ENCODE measurements around the gene DENND2D.

DENND2D gene

DNA sequence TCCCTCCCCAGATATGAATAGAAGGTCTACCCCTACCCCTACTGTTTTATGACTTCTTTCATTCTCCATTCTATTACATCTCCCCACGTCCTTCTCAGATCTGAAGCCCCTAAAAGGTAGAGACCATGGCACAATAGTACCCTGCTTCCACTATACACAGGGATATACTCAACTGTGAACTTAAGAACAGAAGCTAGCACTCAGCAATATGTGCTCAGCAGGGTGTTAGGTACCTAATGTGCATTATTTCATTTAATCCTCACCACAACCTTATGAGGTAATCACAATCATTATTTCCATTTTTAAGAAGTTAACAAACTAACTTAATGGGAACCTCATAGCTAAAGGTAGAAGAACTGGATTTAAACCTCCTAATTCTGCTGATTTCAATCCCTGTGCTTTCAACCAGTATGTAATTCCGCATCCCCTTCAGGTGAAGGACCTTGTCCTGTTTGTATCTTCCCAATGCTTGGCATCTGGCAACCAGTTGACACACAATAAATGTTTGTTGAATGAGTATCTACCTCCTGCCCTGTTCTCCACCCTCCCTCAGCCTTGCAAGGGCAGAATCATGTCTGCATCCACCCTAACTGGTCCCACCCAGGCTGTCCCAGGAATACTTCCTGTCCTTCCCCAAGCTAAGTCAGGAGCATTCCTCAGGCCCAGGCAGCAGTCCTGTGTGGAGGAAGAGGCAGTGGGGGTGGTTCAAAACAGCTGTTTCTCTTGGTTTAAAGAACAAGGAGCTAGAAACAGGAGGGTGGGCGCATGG lies 6.5 kb downstream of the DENND2D start:
- Histone ChIP-seq H3K4me2 (ENCODE audit: low read length) (no peak overlapping the region), H3F3A (ENCODE audit: insufficient read depth, low read length) (no peaks in the 10 kb centered on the region), H2AFZ (ENCODE audit: low read length) (no peak overlapping the region)

DNA sequence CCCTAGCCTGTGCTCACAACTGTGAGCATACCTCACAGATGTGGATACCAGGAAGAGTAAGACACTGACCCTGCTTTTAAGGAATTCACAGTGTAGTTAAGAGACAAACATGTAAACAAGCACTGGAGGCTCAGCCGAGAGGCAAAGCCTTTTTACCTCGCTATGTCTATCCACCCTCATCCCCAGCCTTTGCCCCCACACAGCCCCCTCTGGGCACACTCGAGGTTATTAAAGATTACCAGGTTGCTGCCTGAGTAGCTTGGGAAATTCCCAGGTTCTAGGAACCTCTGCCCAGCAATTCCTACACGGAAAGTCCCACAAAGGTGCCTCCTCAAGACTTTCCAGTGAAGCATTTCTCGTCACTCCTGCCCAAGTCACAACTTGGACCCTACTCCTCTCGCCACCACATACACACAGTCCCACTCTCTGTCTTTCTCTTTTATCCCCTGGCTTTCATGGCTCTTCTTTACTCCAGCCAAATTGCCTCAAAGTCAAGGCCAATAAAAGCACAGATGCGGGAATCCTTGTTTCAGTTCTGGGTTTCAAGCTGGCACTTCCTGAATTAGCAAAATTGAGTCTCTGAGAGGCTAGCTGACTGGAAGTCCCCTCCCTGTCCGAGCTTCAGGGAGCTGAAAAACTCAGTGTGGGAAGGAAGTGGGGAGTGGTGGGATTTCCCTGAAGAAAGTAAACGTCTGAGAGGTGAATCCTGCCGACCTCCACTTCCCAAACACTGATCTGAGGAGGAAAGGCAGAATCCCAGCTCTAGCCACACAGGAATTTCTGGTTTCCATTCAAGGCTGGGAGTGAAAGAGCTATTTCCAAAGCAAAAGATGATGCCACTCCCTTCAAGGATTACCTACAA lies 7.6 kb downstream of the DENND2D start:
- H3K36me3 ChIP-seq (ENCODE audit: insufficient read depth, low read length), result peaks cover 97% of the 10 kb centered on the region
- H3K9me2 ChIP-seq (ENCODE audit: low read depth, low read length), result no peaks in the 10 kb centered on the region
- no peaks in the 10 kb centered on the region for H3K27me3 ChIP-seq (ENCODE audit: insufficient read depth, low read length)
- no peak overlapping the region for H3K4me3 ChIP-seq (ENCODE audit: low read depth, low read length, poor library complexity, severe bottlenecking)
- no peak overlapping the region for H3K4me2 ChIP-seq (ENCODE audit: low read length)
- peaks cover 12% of the 10 kb centered on the region for H3K4me1 ChIP-seq (ENCODE audit: insufficient read depth, low read length, severe bottlenecking)
- H3K27ac ChIP-seq (ENCODE audit: low read depth, low read length, poor library complexity, severe bottlenecking), result peak overlapping the region; percentile 14
- no peaks in the 10 kb centered on the region for H3K79me2 ChIP-seq (ENCODE audit: insufficient read depth, low read length)
- no peaks in the 10 kb centered on the region for H3K9me3 ChIP-seq (ENCODE audit: low read length)
- no peaks in the 10 kb centered on the region for H3F3A ChIP-seq (ENCODE audit: insufficient read depth, low read length)
- H3K9ac ChIP-seq (ENCODE audit: low read length), result no peak overlapping the region
- no peak overlapping the region for H2AFZ ChIP-seq (ENCODE audit: low read length)
- no peaks in the 10 kb centered on the region for H4K20me1 ChIP-seq (ENCODE audit: insufficient read depth, low read length)
- no peak for TF ChIP-seq CTCF (IDR thresholded peaks at IDR 0.05; ENCODE audit: low read length)
- no peak for TF ChIP-seq EZH2 (IDR thresholded peaks at IDR 0.05; ENCODE audit: borderline replicate concordance, low read length)

More for the DNA sequence above, 6.5 kb downstream of the DENND2D start:
- Histone ChIP-seq H3K4me3 (ENCODE audit: low read depth, low read length, poor library complexity, severe bottlenecking) (no peak overlapping the region), H3K79me2 (ENCODE audit: insufficient read depth, low read length) (no peaks in the 10 kb centered on the region), H3K4me1 (ENCODE audit: insufficient read depth, low read length, severe bottlenecking) (peaks cover 22% of the 10 kb centered on the region), H3K9ac (ENCODE audit: low read length) (no peak overlapping the region), H3K9me3 (ENCODE audit: low read length) (no peaks in the 10 kb centered on the region), H3K9me2 (ENCODE audit: low read depth, low read length) (no peaks in the 10 kb centered on the region), H4K20me1 (ENCODE audit: insufficient read depth, low read length) (no peaks in the 10 kb centered on the region), H3K27me3 (ENCODE audit: insufficient read depth, low read length) (no peaks in the 10 kb centered on the region), H3K27ac (ENCODE audit: low read depth, low read length, poor library complexity, severe bottlenecking) (peak overlapping the region; percentile 17), H3K36me3 (ENCODE audit: insufficient read depth, low read length) (peaks cover 97% of the 10 kb centered on the region)
- TF ChIP-seq EZH2 (IDR thresholded peaks at IDR 0.05; ENCODE audit: borderline replicate concordance, low read length) (no peak), CTCF (IDR thresholded peaks at IDR 0.05; ENCODE audit: low read length) (no peak)

DNA sequence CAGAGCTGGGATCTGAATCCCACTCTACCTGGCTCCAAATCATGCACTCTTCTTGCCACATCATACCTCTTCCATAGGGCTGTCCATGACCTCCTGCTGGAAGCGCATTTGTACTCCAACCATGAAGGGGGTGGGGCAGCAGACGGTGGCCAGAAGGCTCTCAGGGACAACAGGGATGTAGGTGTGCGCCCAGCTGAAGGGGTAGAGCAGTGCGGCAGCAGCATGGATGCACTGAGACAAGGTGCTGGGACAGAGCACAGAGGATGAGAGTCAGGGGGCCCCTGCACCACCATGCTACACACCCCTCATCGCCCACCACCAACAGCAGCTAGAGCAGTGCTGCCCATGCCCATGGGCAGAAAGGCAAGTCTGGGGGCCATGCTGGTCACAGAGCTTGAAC lies 8.4 kb downstream of the DENND2D start:
- H3K36me3 ChIP-seq (ENCODE audit: insufficient read depth, low read length), result peaks cover 97% of the 10 kb centered on the region
- no peak overlapping the region for H3K9ac ChIP-seq (ENCODE audit: low read length)
- no peak overlapping the region for H3K4me3 ChIP-seq (ENCODE audit: low read depth, low read length, poor library complexity, severe bottlenecking)
- H3K9me3 ChIP-seq (ENCODE audit: low read length), result no peaks in the 10 kb centered on the region
- no peaks in the 10 kb centered on the region for H3F3A ChIP-seq (ENCODE audit: insufficient read depth, low read length)
- peaks cover 8% of the 10 kb centered on the region for H3K4me1 ChIP-seq (ENCODE audit: insufficient read depth, low read length, severe bottlenecking)
- peak overlapping the region; percentile 14 for H3K27ac ChIP-seq (ENCODE audit: low read depth, low read length, poor library complexity, severe bottlenecking)
- no peak overlapping the region for H2AFZ ChIP-seq (ENCODE audit: low read length)
- no peaks in the 10 kb centered on the region for H4K20me1 ChIP-seq (ENCODE audit: insufficient read depth, low read length)
- H3K27me3 ChIP-seq (ENCODE audit: insufficient read depth, low read length), result no peaks in the 10 kb centered on the region
- H3K79me2 ChIP-seq (ENCODE audit: insufficient read depth, low read length), result no peaks in the 10 kb centered on the region
- TF ChIP-seq EZH2 (IDR thresholded peaks at IDR 0.05; ENCODE audit: borderline replicate concordance, low read length) (no peak), CTCF (IDR thresholded peaks at IDR 0.05; ENCODE audit: low read length) (no peak)
- H3K4me2 ChIP-seq (ENCODE audit: low read length), result no peak overlapping the region
- no peaks in the 10 kb centered on the region for H3K9me2 ChIP-seq (ENCODE audit: low read depth, low read length)

Data from OCI-LY1 (cell line).